ENCODE measurements around the gene CLEC4G. TPM values are rescaled to one million over a fixed set of nuclear protein-coding genes. Genes with fewer than 3 reads are reported as not detected.

The CLEC4G gene
- total and polyA plus RNA-seq, 2 of the 8 experiments (the other 6 are each of a cell fraction or from before 2014, with no cell fraction given) = 0.35 to 2.9 TPM

DNA sequence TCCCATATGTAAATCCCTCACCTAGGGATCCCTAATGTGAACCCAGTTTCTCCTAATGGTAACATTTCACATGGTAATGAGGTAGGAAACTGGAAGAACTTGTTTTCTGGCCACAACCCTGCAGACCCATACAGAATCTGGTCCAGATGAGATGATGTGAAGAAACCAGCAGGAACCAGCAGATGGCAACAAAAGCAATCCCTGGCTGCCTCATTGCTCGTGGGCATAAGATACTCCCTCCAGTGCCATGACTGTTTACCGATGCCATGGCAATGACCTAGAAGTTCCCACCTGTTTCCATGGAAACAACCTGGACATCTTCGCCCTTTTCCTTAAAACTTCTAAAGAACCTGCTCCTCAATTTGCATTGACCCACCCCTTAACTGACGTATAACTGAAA is 16.8 kb upstream of the CLEC4G start (continued):
- TF ChIP-seq BCL11A (IDR thresholded peaks at IDR 0.05; ENCODE audit: low read depth in 2 of 2, low read length in 2 of 2) (peak in 1 of 2 experiments; percentile 55), EP300 (IDR thresholded peaks at IDR 0.05; ENCODE audit: borderline replicate concordance in 1 of 2, low read depth in 2 of 2, low read length in 2 of 2) (peak in 1 of 2 experiments; percentile 85; a peak in 2 of 3 replicates), SIRT6 (IDR thresholded peaks at IDR 0.05; ENCODE audit: low read length) (no peak)

All from H1 (cell line).